ENCODE data around the gene OR8B3.

Gene OR8B3

GRCh38 chr11:124440608-124441007 is 41.8 kb upstream of the OR8B3 start:
- TF ChIP-seq CTCF (conservative IDR thresholded peaks at IDR 0.05) = no peak
- H3K27ac ChIP-seq = no peak overlapping the region

- no peak overlapping the region for H3K27ac ChIP-seq
- TF ChIP-seq CTCF (conservative IDR thresholded peaks at IDR 0.05) = no peak
These were observed 35.9 kb upstream of the OR8B3 start for GRCh38 chr11:124434699-124435098.

- TF ChIP-seq CTCF (conservative IDR thresholded peaks at IDR 0.05) = no peak
- no peak overlapping the region for H3K27ac ChIP-seq
These were observed 30.8 kb upstream of the OR8B3 start for GRCh38 chr11:124429599-124429998.

GRCh38 chr11:124424384-124424921 is 25.6 kb upstream of the OR8B3 start, which contains the start of gene OR8B4:
OR8B4 (minus strand) TSS chr11:124424871; CDS start chr11:124424871, 0 bp downstream.
- no peak within 1 kb of the TSS for H3K27ac ChIP-seq
- no peak for TF ChIP-seq CTCF (conservative IDR thresholded peaks at IDR 0.05)

- H3K27ac ChIP-seq = no peak overlapping the region
- no peak for TF ChIP-seq CTCF (conservative IDR thresholded peaks at IDR 0.05)
These were observed 22.2 kb upstream of the OR8B3 start for GRCh38 chr11:124421043-124421442.

- peak; percentile 83 for TF ChIP-seq CTCF (conservative IDR thresholded peaks at IDR 0.05)
These were observed 16.6 kb upstream of the OR8B3 start for GRCh38 chr11:124415356-124415923.

GRCh38 chr11:124409906-124410305 is 11.1 kb upstream of the OR8B3 start:
- no peak overlapping the region for H3K27ac ChIP-seq
- no peak for TF ChIP-seq CTCF (conservative IDR thresholded peaks at IDR 0.05)

More at GRCh38 chr11:124415356-124415923, 16.6 kb upstream of the OR8B3 start:
- no peak overlapping the region for H3K27ac ChIP-seq
